AG10803 (cell line): ENCODE data around the gene USP36.

ENCODE experiments used
- DNase-seq: peaks from one replicate; pipeline ENCODE4 v3.0.0; 2010; ENCODE audit warnings: low read depth
- H3K4me3 ChIP-seq: 2 replicates; pipeline ENCODE4 v1.5.1; 2011; ENCODE audit warnings: mild to moderate bottlenecking, low read length, control low read depth
- TF ChIP-seq, protein P1 (sequence below): conservative IDR thresholded peaks from 2 replicates; pipeline ENCODE4 v1.5.1; 2011; ENCODE audit warnings: mild to moderate bottlenecking, low read length, control low read depth, inconsistent platforms

The USP36 gene

DNA sequence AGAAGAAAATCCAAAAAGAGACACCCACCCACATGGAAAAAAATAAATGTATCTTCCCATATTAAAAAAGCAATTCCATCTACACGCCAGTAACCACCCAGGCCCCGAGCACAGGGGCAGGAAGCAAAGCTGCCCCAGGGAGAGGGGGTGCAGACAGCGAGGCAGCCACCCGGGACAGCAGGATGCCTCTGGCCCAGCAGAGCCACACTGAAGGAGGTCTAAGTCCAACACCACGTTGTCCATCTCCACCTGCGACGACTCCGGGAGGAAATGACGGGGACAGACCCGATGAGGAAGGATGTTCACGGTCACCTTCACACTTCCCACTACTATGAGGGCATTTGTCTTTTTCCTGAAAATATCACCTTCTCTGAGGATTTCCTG lies 44.1 kb downstream of the USP36 start:
- no peak for DNase-seq
- H3K4me3 ChIP-seq: no peak overlapping the region
- TF ChIP-seq, protein P1, sequence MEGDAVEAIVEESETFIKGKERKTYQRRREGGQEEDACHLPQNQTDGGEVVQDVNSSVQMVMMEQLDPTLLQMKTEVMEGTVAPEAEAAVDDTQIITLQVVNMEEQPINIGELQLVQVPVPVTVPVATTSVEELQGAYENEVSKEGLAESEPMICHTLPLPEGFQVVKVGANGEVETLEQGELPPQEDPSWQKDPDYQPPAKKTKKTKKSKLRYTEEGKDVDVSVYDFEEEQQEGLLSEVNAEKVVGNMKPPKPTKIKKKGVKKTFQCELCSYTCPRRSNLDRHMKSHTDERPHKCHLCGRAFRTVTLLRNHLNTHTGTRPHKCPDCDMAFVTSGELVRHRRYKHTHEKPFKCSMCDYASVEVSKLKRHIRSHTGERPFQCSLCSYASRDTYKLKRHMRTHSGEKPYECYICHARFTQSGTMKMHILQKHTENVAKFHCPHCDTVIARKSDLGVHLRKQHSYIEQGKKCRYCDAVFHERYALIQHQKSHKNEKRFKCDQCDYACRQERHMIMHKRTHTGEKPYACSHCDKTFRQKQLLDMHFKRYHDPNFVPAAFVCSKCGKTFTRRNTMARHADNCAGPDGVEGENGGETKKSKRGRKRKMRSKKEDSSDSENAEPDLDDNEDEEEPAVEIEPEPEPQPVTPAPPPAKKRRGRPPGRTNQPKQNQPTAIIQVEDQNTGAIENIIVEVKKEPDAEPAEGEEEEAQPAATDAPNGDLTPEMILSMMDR: no peak

DNA sequence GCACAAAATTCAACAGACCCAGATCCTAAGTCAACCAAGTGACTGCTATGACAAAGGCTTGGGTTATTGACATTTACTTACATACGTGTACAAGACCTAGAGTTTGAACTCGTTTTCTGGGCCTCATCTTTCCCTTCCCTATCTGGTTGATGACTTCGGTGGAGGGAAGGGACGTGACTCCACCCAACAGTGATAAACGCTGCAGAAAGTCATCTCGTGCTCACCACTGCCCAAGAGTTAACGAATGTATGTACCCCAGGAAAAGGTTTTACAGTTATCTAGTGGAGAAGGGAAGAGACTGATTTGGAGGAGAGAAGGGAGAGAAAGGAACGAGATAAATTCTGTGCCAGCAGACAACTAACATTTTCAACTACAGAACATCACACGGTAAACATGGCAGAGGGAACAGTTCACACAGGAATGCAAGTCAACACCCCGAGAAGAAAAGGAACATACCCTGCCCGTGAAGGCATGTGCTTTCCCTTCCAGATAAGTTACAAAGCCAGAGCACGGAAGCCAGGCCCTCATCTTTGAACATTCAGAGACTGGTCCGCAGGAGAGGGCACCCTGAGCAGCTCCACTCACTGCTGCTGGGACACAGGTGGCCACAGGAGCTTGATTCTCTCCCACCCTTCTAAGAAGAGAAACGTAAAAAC lies 44.6 kb downstream of the USP36 start:
- TF ChIP-seq, protein P1: no peak
- H3K4me3 ChIP-seq: no peak overlapping the region
- DNase-seq: no peak

GRCh38 chr17:78794864-78795640 lies 45.6 kb downstream of the USP36 start:
- DNase-seq: no peak
- no peak overlapping the region for H3K4me3 ChIP-seq
- TF ChIP-seq, protein P1: no peak

DNA sequence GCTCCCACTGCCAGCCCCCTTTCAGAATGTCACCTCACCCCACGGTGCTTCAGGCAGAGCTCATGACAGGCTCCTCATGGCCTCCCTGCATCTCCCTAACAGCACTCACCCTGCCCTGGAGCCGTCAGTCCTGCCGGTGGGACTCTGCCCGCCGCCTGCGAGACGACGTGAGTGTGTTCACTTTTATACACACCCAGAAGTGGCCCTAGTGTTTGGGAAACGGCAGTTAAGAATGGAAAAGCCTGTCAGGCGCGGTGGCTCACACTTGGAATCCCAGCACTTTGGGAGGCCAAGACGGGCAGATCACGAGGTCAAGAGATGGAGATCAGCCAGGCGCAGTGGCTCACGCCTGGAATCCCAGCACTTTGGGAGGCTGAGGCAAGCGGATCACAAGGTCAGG lies 46.2 kb downstream of the USP36 start:
- TF ChIP-seq, protein P1: no peak
- no peak overlapping the region for H3K4me3 ChIP-seq
- no peak for DNase-seq

DNA sequence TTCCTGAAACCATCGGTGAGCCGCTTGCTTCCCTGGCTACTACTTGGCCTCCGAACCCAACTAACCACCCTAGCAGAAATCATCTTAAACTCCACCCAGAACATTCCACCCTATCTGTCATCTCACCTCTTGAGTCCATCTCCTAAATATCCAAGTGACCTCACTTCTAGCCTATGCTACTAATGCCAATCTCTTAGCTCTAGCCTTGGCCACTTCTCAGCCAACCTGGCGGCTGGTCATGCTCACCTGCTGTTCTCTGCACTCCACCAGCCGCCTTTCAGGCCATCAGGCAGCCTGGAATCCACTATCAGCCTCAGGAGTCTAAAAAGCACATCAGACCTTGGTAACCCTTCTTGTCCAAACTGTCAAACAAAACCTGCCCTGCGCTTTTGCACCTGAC lies 46.6 kb downstream of the USP36 start:
- H3K4me3 ChIP-seq: no peak overlapping the region
- DNase-seq: no peak
- TF ChIP-seq, protein P1: no peak

DNA sequence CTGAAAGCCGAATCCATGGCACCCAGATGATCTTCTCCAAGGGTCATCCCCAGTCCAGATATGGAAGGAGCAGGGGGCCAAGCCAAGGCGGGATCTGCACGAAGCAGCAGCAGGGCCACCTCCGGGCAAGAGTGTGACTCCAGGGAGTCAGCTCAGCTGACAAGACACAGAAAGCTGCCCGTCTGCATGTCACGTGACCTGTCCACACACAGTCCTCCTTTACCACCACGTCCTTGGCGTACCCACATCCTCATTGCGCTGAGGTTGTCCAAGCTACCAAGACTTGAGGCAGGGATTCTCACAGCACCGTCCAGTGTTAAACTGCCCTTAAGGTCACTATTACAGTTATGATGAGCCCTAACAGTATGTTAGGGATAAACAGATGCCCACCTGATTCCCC lies 47.2 kb downstream of the USP36 start:
- TF ChIP-seq, protein P1: no peak
- no peak overlapping the region for H3K4me3 ChIP-seq
- no peak for DNase-seq
